ENCODE measurements around the gene LRRFIP1.

LRRFIP1 gene

DNA sequence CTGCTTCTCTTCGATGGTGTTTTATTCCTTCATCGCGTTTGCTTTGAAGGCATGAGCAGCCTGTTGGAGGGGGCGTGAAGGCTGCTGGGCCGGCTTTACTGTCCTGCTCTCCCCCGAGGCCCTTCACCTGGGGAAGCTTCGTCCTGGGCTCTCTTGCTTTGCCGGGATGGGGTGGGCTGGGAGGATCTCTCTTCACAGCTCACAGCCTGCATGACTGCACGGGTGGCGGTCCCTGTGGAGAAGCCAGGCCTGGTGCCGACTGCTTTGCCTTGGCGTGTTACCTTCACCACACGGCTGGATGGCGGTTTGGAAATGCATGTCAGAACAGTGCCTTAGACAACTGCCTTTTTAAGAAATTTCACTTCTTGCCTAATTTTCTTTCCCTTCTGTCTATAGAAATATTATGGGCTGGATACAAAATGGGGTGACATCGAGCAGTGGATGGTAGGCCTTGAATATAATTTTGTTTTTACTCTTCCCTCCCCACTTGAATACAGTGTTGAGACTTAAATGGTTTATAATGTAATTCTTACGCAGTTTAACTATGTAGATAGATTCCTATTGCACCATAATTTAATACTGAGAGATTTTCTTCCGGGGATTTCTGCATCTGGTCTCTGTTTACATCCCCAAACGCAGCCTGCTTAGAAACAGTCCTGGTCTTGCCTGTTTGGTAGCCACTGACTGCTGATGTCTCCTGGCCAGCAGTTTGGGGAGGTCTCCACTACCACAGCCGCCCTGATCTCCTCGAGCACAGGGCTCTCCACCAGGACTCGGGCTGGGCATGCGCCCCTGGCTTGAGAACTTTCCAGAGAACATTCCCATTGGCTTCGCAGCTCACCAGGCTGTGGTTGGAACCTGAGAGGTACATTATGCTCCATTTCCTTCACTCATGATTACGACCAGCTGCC is 90.2 kb downstream of the LRRFIP1 start:
- in situ Hi-C loops (cut with HindIII; ENCODE audit: low sequenced_read_pairs), result loop anchor here (5.0 kb wide), 1 partner anchor 35 kb away; no protein-coding TSS in a partner anchor

DNA sequence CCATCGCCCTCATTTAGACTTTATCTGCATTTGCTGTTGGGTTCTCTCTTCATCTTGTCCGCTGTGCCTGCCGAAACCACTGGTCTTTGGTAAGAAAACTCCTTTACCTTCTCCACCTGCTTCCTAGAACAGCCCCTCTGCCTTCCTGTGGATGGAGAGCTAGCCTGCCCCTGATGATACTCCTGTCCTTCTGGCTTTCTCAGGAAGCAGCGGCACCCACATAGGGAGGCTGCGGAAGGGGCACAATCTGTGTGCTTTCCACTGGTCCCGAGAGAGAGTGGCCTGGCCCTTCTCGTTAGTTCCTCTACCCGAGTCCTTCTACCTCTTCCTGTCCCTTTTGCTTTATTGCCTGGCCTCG is 90.9 kb downstream of the LRRFIP1 start:
- in situ Hi-C loops (cut with HindIII; ENCODE audit: low sequenced_read_pairs), result loop anchor here (5.0 kb wide), 1 partner anchor 36 kb away; no protein-coding TSS in a partner anchor

DNA sequence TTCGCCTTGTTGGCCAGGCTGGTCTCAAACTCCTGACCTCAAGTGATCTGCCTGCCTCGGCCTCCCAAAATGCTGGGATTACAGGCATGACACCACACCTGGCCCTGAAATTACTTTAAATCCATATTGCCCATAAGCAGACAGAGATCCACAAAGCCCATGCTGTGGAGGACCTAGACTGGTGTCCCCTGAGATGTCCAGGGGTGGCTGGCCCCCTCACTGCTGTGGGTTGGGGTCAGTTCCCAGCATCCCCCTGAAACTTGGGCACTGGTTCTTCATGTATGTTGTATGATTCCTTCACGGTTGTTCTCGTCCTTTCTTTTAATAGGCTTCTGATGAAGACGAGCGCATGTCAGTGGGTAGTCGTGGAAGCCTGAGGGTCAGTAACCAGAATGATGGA is 93.1 kb downstream of the LRRFIP1 start:
- in situ Hi-C loops (cut with HindIII; ENCODE audit: low sequenced_read_pairs), result no loop called here

DNA sequence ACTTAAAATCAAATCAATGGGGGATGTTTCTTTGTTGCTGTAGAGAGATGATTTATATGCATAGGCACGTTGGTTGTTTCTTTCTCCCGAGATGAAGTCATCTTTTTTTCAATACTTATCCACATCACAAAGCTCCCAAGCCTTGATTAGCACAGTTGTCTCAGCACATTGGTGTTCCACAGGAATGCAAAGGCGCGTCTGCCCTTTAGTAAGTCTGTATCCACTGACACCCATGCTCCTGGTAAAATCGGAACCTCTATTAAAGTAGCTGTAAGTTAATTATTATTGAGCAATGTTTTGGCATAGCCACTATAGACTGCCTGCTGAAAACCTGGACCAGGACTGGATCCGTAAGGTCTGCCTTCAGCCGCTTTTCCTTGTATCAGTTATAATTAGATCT is 93.6 kb downstream of the LRRFIP1 start:
- in situ Hi-C loops (cut with HindIII; ENCODE audit: low sequenced_read_pairs), result no loop called here

DNA sequence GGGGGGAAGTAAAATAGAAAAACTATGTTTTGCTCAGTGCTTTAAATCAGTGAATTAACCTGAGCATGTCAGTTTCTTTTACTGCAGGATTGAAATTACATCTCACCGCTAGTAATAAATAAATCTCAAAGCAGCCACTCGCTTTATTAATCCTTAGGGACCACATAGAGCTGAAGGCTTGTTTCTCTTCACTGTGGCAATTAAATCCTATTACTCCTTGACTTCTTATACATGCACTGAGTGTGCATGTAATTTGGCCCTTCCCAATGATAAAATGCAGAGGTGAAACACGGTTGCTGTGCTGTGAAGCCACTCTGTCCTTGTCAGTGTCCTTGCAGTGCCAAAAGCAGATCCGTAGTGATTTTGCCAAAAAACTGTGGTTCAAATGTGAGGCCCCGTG is 94.1 kb downstream of the LRRFIP1 start:
- in situ Hi-C loops (cut with HindIII; ENCODE audit: low sequenced_read_pairs), result no loop called here

DNA sequence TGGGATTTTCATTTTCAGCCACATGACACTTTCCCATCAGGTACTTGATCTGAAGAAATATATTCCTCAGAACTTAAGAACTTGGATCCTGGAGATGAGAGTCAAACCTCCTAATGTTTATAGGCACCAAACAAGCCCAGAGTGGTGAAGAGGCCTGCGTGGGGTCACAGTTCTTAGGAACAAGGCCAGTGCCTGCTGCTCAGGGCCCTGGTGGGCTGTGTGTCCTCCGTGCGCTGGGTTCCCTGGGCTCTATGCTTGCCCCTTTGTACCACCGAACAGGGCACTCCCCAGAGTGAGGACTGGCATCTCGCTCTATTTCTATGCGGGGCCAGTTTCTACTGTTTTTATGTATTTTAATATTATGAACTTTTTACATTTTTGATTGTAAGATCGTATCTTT is 95.2 kb downstream of the LRRFIP1 start:
- in situ Hi-C loops (cut with HindIII; ENCODE audit: low sequenced_read_pairs), result no loop called here

DNA sequence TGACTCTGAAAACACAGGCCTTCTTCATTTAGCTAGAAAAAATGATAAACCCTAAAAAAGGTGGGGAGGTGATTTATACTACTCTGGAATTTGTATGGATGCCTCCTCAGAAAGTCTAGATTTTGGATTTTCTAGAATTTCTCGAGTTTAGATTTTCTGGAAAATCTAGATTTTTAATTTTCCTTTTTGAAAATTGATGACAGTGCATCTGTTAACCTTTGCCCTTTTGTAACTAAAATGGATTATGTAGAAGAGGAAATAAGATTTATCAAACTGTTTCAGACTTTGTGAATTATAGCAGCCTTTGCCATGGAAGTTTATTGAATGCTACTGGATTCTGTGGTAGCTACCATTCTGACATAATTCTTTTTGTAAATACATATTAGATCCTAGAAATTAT is 95.6 kb downstream of the LRRFIP1 start:
- in situ Hi-C loops (cut with HindIII; ENCODE audit: low sequenced_read_pairs), result no loop called here

DNA sequence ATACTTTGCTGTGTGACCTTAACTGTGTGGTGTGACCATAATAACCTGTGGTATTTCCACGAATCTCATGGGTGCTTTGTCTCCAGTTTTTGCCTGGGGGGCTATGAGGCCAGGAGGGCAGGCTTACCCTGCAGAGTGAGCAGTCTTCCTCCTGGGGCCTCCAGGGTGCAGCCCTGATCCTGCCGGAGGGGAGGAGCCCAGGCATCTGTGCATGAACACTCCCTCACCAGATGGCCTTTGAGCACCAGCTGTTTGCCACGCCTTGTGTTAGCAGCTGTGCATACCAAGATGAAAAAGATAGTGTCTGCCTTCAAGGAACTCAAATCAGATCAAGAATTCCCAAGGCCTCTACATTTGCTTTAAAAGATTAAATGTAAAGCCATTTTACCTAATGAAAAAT is 96.2 kb downstream of the LRRFIP1 start:
- in situ Hi-C loops (cut with HindIII; ENCODE audit: low sequenced_read_pairs), result no loop called here

DNA sequence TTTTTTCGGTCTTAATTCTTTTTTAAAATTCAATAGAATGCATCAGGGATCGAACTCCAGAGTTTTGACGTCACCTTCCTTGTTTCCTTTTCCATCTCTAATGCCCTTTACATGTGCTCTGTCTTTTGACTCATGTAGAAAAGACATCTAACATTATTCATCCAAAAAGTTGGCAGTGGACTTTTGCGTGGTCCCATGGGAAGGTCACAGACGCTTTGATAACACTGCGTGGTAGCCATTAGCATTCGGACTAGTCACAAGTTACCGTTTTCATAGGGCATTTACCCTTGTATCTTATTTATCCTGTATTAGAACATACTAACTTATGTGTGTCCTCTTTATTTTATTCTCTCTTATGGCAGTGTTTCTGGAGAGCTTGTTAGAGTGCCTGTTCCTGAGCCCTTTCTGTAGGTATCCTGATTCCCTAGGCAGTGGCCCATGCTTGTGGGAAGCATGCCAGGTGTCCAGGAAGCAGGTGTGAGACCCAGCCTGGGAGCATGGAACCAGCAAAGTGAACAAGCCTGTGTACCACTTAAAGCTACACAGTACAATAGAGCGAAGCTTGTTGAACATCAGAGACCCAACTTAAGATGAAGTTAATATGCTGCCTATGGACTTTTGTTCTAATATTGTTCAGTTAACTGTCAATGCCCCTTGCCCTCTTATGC is 97.6 kb downstream of the LRRFIP1 start:
- in situ Hi-C loops (cut with HindIII; ENCODE audit: low sequenced_read_pairs), result no loop called here

DNA sequence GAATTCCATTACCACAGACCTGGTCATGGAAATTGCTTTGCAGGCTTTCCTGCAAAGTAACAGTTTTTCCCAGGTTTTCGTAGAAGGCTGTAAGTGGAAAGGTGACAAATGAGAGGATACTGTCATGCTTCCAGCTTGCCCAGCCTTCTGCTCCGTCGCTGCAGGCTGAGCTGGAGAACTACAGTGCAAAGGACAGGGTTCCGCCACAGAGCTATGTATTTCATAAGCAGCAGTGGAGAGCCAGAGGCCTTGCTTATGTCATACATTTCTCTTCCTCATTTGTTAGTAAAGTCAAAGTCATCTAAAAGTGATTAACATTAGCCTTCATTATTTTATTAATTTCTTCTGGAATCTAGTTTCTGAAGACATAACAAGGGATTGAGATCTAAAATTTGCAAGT is 98.3 kb downstream of the LRRFIP1 start:
- in situ Hi-C loops (cut with HindIII; ENCODE audit: low sequenced_read_pairs), result no loop called here

DNA sequence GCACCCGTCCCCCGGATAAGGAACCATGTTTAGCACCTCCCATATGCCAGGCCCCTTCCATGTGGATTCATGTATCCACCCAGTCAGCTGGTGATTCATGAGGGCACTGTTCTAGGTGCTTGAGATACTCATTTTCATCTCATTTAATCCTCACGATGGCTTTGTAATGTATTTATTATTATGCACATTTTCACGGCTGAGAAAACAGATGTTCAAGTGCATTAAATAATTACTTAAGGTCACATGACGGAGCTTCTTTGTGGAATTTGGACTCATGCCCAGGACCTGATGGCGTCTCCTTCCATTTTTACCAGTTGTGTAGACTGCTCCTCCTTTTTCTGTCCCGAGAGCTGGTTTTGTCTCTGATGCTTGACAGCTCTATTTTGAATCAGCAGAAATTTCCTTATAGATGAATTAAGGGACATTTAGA is 99.0 kb downstream of the LRRFIP1 start:
- in situ Hi-C loops (cut with HindIII; ENCODE audit: low sequenced_read_pairs), result no loop called here

DNA sequence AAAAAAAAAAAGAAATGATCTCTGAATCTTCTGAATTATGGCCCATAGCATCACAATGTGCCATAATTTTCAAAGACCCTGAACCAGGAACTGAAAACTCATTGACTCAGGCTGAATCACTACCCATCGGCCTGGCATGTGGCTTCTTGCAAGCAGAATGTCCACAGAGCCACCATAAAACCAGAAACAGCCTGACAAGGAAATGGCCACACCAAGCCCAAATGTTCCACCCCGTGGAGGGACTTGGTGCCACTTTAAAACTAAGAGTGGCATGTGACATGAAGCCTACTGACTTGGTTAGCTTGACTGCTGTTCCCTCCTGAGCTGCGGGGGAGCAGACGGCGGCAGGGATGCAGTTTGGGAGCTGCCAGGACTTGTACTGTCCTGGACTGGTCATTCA is 100.0 kb downstream of the LRRFIP1 start:
- in situ Hi-C loops (cut with HindIII; ENCODE audit: low sequenced_read_pairs), result no loop called here

DNA sequence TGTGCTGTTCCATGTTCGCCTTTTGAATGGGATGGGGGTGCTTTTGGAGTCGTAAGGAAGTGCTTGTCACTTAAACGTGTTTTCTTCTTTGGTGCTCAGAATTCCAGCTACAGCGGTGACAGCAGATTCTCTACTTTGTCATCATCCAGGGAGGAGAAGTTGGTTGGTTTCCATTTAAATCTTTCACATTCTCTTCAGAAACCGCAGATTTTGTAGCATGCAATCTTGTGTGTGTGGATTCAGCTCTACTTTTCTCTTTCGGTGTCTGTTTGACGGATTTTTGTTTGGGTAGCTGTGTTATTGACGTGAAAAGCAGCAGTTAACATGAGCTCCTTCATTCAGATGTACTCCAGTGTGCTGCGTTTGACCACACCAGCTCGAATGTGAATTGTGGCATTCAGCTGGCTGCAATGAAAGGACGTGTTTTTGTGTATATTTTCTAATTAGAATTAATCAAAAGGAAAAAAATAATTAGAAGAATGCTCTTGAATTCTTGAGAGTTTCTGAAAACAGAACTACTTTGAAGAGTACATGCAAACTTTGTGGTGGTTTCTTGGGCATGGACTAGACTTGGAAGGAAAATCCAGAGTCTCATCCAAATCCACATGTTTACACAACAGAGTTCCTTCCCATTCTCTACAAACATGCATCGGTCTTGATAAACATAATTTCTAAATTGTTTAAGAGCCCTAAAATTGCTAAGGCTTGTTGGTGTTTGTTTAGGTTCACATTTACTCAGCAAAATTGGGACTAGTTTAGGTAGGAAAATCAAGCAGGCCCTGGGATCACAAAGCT is 102.5 kb downstream of the LRRFIP1 start:
- in situ Hi-C loops (cut with HindIII; ENCODE audit: low sequenced_read_pairs), result no loop called here

DNA sequence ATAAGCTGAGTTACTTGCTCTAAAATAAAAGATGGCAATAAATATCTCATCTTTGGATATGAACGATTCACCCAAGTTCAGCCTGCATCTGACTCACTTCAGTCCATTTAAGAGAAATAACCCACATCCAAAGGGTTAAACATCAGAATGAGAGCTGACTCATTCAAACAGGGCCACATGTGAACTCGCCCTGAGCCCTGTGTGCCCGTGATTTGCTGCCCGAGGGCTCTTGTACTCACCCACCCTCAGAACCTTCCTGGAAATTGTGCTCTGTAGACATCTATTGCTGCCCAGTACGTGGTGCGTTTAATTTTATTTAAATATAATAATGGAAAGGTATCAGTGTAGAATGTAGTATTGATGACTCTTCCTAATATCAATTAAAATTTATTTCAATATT is 104.3 kb downstream of the LRRFIP1 start:
- in situ Hi-C loops (cut with HindIII; ENCODE audit: low sequenced_read_pairs), result no loop called here

DNA sequence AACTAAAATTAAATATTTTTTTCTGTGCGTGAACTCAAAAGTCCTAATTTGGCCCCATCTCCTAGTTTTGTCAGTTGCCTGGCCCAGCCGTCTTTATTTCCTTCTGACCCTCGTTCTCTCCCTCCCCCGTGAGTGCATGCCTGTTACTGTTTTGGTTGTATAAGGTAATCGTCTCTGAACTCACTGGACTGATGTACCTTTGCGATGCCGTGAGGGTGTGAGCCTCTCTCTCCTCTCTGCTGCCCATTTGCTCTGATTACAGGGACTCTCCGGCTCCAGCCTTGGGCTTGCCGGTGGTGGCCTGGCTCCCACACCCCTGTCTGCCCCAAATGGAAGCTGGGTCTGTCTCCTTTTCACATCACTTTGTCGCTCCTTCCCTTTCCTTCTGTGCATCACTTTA is 104.7 kb downstream of the LRRFIP1 start:
- in situ Hi-C loops (cut with HindIII; ENCODE audit: low sequenced_read_pairs), result no loop called here

DNA sequence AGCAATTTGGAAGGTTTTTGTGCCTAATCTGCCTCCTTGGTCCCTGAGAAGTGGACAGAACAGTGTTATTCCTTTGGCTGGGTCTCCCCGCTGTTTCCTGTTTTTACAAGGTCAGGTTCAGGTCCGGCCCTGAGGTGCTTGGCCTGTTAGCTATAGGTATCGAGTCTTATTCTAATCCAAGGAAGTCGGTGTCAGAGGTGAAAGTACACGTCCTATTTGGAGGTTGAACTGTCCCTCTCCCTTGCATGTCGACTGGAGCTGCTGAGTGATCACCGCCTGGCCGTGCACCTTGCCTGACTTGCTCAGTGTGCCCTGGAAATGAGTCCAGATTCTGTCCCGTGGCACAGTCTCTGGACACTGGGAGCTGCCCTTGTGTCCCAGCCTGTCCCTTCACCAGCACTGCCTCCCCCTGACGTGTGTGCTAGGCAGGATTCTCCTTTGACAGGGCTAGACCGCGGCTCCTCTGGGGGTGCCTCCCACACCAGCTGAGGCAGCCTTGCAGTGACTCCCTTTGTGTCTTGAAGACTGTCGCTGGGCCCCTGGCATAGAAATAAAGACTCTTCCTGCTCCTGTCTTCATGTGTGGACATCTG is 105.5 kb downstream of the LRRFIP1 start:
- in situ Hi-C loops (cut with HindIII; ENCODE audit: low sequenced_read_pairs), result no loop called here

DNA sequence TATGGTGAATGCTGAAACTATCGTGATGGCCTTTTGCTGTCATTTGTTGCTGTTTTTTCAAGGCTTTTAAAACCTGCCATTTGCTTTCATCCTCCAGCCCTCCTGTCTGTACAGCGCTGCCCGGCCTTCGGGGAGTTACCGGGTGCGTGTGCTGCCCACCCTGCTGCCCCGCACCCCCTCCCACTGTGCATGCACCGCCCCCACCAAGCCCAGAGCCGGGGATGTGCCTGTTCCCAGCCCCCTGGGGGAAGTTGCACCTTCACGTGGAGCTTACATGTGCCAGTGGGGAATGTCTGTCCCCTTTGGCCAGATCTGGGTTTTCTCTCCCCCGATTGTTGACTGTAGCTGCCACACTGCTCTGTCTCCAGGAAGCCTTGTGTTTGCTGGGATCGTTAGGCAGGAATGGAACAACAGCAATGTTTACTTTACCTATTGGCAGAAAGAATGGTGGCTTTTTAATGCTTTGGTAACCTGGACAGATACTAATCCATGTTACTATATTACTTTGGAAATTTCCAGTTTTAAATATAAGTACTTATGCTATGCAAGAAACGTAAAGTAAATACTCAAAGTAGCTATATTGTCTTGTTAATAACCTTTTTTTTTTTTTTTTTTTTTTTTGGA is 106.4 kb downstream of the LRRFIP1 start:
- in situ Hi-C loops (cut with HindIII; ENCODE audit: low sequenced_read_pairs), result no loop called here

DNA sequence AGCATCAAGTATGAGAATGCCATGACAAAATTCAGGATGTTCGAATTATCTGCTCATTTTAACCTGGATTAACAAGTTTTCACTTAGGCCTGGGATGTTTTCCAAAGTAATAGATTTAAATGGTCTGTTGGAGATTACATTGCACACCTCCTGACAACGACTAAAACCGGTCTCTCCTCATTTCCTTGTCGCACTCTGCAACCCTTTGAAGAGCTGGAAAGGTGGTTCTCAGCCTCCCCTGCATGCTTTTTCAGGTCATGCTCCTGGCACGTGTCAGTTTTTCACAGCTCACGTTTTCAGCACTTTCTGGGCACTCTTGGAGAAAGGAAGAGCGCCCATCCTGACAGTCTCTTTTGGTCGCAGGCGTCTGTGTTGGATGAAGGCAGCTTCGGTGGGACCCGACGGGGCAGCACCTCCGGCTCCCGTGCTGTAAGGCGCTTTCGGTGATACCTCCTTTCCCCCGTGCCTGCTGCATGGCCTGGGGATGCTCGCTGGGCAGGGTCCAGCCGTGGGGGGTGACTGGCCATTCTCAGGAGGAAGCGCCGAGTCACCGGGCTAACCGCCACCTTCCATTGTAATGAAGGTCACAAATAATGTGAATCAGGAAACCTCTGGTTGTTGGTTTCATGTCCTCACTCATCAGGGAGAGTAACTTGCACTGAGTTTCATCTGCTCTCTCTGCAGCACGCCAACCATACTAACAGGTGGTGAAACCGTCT is 107.7 kb downstream of the LRRFIP1 start:
- in situ Hi-C loops (cut with HindIII; ENCODE audit: low sequenced_read_pairs), result no loop called here

DNA sequence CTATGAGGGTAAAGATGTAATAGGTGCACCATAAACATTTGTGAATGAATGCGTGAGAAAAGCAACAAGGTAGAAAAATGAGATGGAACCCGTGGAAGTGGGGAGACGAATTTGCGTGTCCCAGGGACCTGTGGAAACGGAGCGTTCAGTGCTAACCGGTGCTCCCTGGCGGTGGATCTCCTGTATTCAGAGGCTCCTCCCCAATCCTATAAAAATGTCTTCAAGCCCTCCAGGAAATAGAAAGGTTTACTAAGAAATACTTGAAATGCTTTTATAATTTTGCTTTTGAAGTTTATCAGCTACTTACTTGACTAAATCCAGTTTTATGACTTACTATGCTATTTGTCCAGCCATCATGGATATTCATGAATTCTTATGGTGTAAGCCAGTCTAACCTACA is 108.4 kb downstream of the LRRFIP1 start:
- in situ Hi-C loops (cut with HindIII; ENCODE audit: low sequenced_read_pairs), result no loop called here

DNA sequence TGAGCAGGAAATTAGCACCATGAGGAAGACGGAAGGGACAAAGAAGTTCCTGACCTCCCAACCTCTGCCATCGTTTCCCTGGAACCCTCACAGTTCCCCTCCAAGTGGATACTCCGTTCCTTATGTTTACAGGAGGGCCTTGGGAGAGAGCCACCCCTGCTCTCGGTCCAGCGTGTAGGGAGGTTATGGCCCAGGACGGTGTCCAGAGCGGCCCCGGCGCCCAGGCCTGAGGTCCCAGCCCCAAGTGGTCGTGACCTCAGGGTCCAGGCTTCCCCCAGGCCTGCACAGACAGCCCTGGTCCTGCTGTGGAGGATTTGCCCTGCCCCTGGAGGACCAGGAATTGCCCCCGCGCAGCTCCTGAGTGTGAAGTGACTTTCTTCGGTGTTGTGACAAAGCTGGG is 109.4 kb downstream of the LRRFIP1 start:
- in situ Hi-C loops (cut with HindIII; ENCODE audit: low sequenced_read_pairs), result no loop called here
